GM18867 (cell line): ENCODE results near the gene TPGS2.

Experiments
- ATAC-seq: cut with Tn5 transposase; IDR thresholded peaks from one replicate; pipeline ENCODE4 v1.9.1; 2021; ENCODE audit warnings: mild to moderate bottlenecking, moderate library complexity; ENCODE audit not compliant: unreplicated experiment

The TPGS2 gene

GRCh38 chr18:36744261-36744876 lies 84.4 kb downstream of the TPGS2 start:
- no peak for ATAC-seq
